Activated CD8-positive, alpha-beta memory T cell treated with anti-CD3 and anti-CD28 coated beads, Interleukin-2, amount 50 U/mL, for 1 hour (primary cell): Measurements from ENCODE around the gene PTGER1.
"Not testable (repeated sequence)": the region's sequence is repeated elsewhere in the genome, so short reads cannot be mapped to it uniquely, and the experiment has no call there.

Experiments used
- DNase-seq: peaks from one replicate; pipeline ENCODE4 v3.0.0-alpha.2; 2020; ENCODE audit errors: extremely low read depth

The PTGER1 gene

GRCh38 chr19:14473978-14474578 is 1.1 kb downstream of the PTGER1 start:
- no peak for DNase-seq

GRCh38 chr19:14473073-14473977 is 1.8 kb downstream of the PTGER1 start:
- DNase-seq = no peak

DNA sequence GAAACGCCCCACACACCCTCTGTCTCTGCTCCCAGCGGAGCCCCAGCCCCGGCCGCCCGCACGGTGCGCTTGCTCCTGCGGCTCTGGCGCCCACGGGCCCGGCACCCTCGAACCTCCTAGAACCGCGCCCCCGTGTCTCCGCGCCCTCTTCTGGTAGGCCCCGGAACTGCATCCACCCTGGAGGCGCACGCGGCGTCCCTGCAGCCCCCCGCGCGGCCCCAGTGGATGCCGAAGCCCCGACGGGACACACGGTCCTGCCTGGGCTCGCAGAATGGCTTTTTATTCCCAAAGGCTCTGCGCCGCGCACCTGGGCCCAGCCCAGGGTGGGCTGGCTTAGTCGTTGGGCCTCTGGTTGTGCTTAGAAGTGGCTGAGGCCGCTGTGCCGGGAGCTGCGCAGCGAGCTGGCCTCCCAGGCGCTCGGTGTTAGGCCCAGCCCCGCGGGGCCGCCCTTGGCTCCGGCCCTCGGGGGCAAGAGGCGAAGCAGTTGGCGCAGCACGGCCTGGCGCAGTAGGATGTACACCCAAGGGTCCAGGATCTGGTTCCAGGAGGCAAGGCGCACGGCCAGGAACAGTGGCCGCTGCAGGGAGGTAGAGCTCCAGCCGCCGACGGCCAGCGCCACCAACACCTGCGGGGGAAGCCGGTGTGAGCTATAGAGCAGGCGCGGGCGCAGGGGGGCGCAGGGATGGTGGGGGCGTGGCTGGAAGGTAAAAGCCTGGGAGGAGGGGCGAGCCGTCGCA is 2.8 kb downstream of the PTGER1 start:
- DNase-seq = peak; percentile 43

- DNase-seq = no peak
These were observed 3.5 kb downstream of the PTGER1 start for GRCh38 chr19:14471436-14472187.

DNA sequence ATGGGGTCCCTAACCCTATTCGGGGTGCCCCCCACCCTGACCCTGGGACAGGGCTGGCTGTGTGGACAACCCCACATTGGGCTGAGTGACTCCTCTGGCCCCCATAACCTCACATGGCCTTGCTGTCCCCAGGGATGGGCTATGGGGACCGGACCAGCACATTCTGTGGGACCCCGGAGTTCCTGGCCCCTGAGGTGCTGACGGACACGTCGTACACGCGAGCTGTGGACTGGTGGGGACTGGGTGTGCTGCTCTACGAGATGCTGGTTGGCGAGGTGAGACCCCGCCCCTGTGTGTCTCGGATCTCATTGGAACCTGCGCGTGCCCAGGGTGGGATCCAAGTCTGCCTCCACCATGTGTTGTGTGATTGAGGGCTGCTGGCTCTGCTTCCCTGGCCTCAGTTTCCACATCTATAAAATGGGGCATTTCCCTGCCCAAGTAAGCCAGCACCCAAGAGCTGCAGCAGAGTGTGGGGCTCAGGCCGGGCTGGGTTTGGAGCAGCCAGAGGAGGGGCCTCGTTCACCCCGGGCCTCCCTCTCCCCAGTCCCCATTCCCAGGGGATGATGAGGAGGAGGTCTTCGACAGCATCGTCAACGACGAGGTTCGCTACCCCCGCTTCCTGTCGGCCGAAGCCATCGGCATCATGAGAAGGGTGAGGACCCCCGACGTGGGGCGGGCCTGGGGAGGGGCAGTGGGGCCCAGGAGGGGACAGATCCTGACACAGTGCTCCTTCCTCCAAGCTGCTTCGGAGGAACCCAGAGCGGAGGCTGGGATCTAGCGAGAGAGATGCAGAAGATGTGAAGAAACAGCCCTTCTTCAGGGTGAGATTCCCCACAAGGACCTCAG is 4.9 kb downstream of the PTGER1 start:
- no peak for DNase-seq

GRCh38 chr19:14467816-14468215 is 7.3 kb downstream of the PTGER1 start:
- DNase-seq = no peak

DNA sequence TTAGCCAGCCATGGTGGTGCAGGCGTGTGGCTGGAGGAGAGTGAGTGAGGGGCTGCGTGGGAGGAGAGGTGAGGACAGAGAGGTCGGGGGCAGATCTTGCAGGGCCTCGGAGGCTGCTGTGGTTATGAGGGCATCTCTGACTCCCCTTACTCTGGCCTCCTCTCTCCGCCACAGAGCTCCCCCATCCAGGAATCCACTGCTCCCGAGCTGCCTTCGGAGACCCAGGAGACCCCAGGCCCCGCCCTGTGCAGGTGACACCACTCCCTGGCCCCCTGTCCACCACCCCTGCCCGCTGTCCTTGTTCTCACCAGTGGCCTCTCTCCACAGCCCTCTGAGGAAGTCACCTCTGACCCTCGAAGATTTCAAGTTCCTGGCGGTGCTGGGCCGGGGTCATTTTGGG is 7.8 kb downstream of the PTGER1 start:
- no peak for DNase-seq

DNA sequence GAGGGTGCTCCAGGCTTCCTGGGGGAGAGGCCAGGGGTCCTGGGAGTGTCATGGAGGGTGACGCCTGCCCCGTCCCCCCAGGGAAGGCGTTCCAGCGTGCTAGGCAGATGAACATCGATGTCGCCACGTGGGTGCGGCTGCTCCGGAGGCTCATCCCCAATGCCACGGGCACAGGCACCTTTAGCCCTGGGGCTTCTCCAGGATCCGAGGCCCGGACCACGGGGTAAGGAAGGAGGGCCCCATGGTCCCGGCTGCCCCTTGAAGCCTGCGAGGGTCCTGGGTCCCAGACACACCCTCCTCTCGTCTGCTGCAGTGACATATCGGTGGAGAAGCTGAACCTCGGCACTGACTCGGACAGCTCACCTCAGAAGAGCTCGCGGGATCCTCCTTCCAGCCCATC is 11.4 kb downstream of the PTGER1 start:
- no peak for DNase-seq

- DNase-seq = not testable (repeated sequence)
These were observed 12.8 kb downstream of the PTGER1 start for GRCh38 chr19:14462401-14462800.

- DNase-seq = no peak
These were observed 14.2 kb downstream of the PTGER1 start for GRCh38 chr19:14460935-14461334.

- no peak for DNase-seq
These were observed 15.5 kb downstream of the PTGER1 start for GRCh38 chr19:14459703-14460102.

- DNase-seq = not testable (repeated sequence)
These were observed 22.9 kb downstream of the PTGER1 start for GRCh38 chr19:14452303-14452702.

DNA sequence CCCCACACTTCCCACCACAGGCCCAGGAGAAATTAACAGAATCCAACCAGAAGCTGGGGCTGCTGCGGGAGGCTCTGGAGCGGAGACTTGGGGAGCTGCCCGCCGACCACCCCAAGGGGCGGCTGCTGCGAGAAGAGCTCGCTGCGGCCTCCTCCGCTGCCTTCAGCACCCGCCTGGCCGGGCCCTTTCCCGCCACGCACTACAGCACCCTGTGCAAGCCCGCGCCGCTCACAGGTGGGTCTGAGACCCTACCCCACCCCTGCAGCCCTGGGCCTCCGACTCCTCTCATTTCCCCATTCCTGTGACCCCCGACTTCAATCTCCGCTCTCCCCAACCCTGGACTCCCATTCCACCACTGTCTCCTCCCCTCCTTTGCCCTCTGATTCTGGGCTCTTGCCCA is 24.3 kb downstream of the PTGER1 start:
- no peak for DNase-seq

DNA sequence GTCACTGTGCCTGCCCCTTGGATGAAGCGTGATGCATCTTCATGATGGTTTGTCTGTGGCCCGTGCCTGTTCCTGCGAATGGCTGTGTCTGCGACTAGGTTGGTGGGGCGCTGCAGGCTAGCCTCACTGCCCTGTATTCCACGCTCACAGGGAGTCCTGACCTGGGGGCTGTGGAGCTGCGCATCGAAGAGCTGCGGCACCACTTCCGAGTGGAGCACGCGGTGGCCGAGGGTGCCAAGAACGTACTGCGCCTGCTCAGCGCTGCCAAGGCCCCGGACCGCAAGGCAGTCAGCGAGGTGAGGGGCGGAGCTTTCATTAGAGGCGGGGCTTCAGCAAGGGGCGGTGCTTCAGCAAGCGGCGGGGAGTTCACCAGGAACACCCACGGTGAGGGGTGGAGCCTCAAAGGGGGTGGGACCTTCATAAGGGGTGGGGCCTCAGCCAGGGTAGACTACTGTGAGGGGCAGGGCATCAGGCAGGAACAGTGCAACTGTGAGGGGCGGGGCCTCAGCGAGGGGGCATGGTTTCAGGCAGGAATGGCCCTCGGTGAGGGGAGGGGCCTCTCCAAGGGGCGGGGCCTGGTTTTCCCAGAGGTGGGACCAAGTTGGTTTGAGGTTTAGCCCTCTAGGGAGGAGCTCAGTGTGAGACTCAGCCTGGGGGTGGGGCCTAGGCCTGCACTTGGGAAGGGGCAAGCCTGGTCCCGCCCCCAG is 24.8 kb downstream of the PTGER1 start:
- no peak for DNase-seq

DNA sequence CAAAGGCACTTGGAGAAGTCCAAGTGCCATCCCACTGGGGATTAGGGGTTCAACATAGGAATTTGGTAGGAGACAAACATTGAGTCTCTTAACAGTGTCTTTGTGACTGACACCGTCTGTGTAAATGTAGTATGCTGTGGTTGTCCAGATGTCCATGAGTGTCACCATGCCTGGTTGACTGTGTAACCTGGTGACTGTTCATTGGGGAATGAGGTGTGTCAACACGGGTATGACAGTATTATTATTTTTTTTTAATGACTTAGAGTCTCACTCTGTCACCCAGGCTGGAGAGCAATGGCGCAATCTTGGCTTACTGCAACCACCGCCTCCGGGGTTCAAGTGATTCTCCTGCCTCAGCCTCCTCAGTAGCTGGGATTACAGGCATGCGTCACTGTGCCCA is 25.8 kb downstream of the PTGER1 start:
- DNase-seq = no peak

DNA sequence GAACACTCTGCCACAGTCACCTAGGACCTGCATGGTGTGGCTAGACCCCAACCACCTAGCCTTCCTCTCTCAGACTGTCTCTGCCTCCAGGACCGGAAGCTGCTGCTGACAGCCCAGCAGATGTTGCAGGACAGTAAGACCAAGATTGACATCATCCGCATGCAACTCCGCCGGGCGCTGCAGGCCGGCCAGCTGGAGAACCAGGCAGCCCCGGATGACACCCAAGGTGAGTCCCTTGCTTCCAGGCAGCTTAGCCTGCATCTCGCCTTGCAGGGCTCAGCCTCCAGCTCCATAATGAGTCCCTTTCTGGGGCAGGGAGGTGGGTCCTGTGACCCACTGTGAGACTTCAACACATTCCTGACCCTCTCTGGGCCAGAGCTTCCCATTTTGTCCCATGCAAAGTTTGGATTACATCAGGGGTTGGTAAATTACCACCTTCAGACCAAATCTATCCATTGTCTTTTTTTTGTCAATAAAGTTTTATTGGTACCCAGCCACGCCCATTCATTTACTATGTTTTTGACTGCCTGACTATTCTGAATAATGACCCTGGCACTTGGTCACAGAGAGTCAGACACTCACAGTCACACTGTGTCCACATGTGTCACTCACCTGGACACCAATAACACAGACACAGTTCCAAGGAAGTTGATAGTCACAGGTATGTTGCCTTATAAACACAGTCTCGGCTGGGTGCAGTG is 28.7 kb downstream of the PTGER1 start:
- no peak for DNase-seq

DNA sequence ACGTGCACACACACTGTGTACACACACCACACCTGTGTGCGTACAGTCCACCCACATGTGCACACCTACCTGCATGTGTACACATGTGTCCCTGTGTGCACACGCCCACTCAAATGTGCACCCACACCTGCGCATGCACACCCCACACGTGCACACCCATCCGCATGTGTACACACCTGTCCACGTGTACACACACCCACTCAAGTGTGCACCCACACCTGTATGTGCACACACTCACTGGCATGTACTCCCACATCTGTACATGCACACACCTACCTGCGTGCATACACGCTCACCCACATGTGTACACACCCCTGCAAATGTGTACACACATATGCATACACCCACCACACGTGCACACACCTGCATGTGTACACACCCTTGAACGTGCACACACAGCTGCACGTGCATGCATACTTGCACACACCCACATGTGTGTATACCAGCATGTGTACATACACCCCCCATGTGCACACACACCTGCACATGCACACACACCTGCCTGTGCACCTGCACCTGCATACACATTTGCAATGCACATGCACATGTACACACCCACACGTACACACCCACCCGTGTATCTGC is 31.4 kb downstream of the PTGER1 start:
- DNase-seq = no peak

GRCh38 chr19:14442891-14443631 is 32.1 kb downstream of the PTGER1 start:
- DNase-seq = no peak
